H1 (cell line): ENCODE results near the gene PLD5. TPM values are rescaled to one million over a fixed set of nuclear protein-coding genes. Genes with fewer than 3 reads are reported as not detected.

Source experiments
- ASH2L ChIP-seq: fragments of 200-600, 300-600 bp; sonication (generic); IDR thresholded peaks from one replicate; pipeline ENCODE4 v1.7.1; 2017; ENCODE audit warnings: low read length
- EGR1 ChIP-seq: IDR thresholded peaks from 2 replicates; pipeline ENCODE4 v1.6.1; 2011; ENCODE audit warnings: low read depth, low read length, borderline replicate concordance
- EP300 ChIP-seq, 2 experiments: IDR thresholded peaks; 1 replicate in 1 of 2; 2 replicates in 1 of 2; pipeline ENCODE4 v1.6.1; 2011 to 2012; ENCODE audit warnings: low read depth in 2 of 2, low read length in 2 of 2, mild to moderate bottlenecking in 2 of 2, borderline replicate concordance in 1 of 2, inconsistent platforms in 1 of 2, moderate library complexity in 1 of 2
- polyA plus RNA-seq, 7 experiments: library from polyadenylated mRNA; depleted of rRNA in 3 of 7; stranded (reverse) in 5 of 7; unstranded in 2 of 7; fragments of >200 nt in 5 of 7; fragments of 200-250 nt in 2 of 7; gene quantifications; 1 replicate in 5 of 7; 2 replicates in 1 of 7; 4 replicates in 1 of 7; pipeline versions ENCODE4 v1.2.1 to v1.2.3, GENCODE V29; 2011 to 2013; ENCODE audit warnings: missing spikeins in 2 of 7, mixed read lengths in 2 of 7
- total RNA-seq: library from RNA; stranded (reverse); fragmentation: NEBNext Ultra II Directional; extraction: Animal tissue kit (Norgen Biotek cat#: 25700); gene quantifications from 2 replicates; pipeline ENCODE4 v1.2.1, GENCODE V29; 2021
- TF ChIP-seq, protein P1 (sequence below): fragments of 300-600 bp; sonication (generic); IDR thresholded peaks from 2 replicates; pipeline ENCODE4 v1.7.1; 2012; ENCODE audit warnings: low read length, moderate library complexity, mild to moderate bottlenecking, inconsistent platforms; ENCODE audit not compliant: insufficient replicate concordance

The PLD5 gene
- total and polyA plus RNA-seq, 2 of the 8 experiments (the other 6 are each of a cell fraction or from before 2014, with no cell fraction given): 0.86 to 8.5 TPM

DNA sequence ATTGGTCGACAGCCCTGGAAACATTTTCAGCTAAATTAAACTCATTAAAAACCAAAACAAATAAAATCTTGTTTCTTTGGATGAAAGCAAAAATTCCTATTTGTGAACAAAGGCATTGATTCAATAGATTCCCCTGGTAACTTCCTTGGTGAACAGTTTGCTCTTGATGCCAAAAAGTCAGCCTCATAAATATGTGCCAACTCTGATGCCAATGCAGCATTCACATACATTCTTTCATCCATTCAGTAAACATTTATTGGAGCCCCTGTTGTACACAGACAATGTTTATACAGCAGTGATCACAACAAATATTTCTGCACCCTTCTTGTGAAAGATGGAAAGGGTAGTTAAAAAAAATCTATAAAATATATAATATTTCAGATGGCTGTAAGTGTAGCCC lies 107.8 kb downstream of the PLD5 start (continued):
- TF ChIP-seq EP300 (IDR thresholded peaks at IDR 0.05; ENCODE audit: borderline replicate concordance in 1 of 2, low read depth in 2 of 2, low read length in 2 of 2) (no peak), ASH2L (no peak), EGR1 (no peak)
- TF ChIP-seq, protein P1, sequence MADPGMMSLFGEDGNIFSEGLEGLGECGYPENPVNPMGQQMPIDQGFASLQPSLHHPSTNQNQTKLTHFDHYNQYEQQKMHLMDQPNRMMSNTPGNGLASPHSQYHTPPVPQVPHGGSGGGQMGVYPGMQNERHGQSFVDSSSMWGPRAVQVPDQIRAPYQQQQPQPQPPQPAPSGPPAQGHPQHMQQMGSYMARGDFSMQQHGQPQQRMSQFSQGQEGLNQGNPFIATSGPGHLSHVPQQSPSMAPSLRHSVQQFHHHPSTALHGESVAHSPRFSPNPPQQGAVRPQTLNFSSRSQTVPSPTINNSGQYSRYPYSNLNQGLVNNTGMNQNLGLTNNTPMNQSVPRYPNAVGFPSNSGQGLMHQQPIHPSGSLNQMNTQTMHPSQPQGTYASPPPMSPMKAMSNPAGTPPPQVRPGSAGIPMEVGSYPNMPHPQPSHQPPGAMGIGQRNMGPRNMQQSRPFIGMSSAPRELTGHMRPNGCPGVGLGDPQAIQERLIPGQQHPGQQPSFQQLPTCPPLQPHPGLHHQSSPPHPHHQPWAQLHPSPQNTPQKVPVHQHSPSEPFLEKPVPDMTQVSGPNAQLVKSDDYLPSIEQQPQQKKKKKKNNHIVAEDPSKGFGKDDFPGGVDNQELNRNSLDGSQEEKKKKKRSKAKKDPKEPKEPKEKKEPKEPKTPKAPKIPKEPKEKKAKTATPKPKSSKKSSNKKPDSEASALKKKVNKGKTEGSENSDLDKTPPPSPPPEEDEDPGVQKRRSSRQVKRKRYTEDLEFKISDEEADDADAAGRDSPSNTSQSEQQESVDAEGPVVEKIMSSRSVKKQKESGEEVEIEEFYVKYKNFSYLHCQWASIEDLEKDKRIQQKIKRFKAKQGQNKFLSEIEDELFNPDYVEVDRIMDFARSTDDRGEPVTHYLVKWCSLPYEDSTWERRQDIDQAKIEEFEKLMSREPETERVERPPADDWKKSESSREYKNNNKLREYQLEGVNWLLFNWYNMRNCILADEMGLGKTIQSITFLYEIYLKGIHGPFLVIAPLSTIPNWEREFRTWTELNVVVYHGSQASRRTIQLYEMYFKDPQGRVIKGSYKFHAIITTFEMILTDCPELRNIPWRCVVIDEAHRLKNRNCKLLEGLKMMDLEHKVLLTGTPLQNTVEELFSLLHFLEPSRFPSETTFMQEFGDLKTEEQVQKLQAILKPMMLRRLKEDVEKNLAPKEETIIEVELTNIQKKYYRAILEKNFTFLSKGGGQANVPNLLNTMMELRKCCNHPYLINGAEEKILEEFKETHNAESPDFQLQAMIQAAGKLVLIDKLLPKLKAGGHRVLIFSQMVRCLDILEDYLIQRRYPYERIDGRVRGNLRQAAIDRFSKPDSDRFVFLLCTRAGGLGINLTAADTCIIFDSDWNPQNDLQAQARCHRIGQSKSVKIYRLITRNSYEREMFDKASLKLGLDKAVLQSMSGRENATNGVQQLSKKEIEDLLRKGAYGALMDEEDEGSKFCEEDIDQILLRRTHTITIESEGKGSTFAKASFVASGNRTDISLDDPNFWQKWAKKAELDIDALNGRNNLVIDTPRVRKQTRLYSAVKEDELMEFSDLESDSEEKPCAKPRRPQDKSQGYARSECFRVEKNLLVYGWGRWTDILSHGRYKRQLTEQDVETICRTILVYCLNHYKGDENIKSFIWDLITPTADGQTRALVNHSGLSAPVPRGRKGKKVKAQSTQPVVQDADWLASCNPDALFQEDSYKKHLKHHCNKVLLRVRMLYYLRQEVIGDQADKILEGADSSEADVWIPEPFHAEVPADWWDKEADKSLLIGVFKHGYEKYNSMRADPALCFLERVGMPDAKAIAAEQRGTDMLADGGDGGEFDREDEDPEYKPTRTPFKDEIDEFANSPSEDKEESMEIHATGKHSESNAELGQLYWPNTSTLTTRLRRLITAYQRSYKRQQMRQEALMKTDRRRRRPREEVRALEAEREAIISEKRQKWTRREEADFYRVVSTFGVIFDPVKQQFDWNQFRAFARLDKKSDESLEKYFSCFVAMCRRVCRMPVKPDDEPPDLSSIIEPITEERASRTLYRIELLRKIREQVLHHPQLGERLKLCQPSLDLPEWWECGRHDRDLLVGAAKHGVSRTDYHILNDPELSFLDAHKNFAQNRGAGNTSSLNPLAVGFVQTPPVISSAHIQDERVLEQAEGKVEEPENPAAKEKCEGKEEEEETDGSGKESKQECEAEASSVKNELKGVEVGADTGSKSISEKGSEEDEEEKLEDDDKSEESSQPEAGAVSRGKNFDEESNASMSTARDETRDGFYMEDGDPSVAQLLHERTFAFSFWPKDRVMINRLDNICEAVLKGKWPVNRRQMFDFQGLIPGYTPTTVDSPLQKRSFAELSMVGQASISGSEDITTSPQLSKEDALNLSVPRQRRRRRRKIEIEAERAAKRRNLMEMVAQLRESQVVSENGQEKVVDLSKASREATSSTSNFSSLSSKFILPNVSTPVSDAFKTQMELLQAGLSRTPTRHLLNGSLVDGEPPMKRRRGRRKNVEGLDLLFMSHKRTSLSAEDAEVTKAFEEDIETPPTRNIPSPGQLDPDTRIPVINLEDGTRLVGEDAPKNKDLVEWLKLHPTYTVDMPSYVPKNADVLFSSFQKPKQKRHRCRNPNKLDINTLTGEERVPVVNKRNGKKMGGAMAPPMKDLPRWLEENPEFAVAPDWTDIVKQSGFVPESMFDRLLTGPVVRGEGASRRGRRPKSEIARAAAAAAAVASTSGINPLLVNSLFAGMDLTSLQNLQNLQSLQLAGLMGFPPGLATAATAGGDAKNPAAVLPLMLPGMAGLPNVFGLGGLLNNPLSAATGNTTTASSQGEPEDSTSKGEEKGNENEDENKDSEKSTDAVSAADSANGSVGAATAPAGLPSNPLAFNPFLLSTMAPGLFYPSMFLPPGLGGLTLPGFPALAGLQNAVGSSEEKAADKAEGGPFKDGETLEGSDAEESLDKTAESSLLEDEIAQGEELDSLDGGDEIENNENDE: no peak
- TF ChIP-seq, all 59 proteins: peak for 0
